HepG2 (cell line): ENCODE measurements around the gene KCNJ14. TPM values are rescaled to one million over a fixed set of nuclear protein-coding genes. Genes with fewer than 3 reads are reported as not detected.

ENCODE experiments used
- BATF2 ChIP-seq: sonication (generic); formaldehyde crosslinking; IDR thresholded peaks from 2 replicates; pipeline ENCODE4 v1.8.0; 2022; ENCODE audit warnings: mild to moderate bottlenecking, missing genetic modification reagents, moderate library complexity
- CREBL2 ChIP-seq: sonication (generic); formaldehyde crosslinking; IDR thresholded peaks from 2 replicates; pipeline ENCODE4 v1.8.1; 2023; ENCODE audit warnings: missing genetic modification reagents, mild to moderate bottlenecking, borderline replicate concordance
- HOXA3 ChIP-seq: sonication (generic); formaldehyde crosslinking; IDR thresholded peaks from 2 replicates; pipeline ENCODE4 v1.5.0; 2020; ENCODE audit warnings: missing genetic modification reagents
- HOXA5 ChIP-seq: sonication (generic); formaldehyde crosslinking; IDR thresholded peaks from 2 replicates; pipeline ENCODE4 v1.4.0; 2020; ENCODE audit warnings: missing genetic modification reagents
- KDM5A ChIP-seq: fragments of 200-600 bp; sonication (generic); IDR thresholded peaks from 2 replicates; pipeline ENCODE4 v1.7.0; 2018; ENCODE audit warnings: antibody characterized with exemption, mild to moderate bottlenecking, low read length, borderline replicate concordance
- MYC ChIP-seq: sonication (generic); formaldehyde crosslinking; IDR thresholded peaks from 2 replicates; pipeline ENCODE4 v1.9.0; 2021; ENCODE audit warnings: missing genetic modification reagents, borderline replicate concordance
- NR3C1 ChIP-seq: sonication (generic); formaldehyde crosslinking; IDR thresholded peaks from 2 replicates; pipeline ENCODE4 v1.4.0; 2020; ENCODE audit warnings: missing genetic modification reagents
- PPARG ChIP-seq: conservative IDR thresholded peaks from 2 replicates; pipeline ENCODE4 v1.6.1; 2016; ENCODE audit warnings: missing biosample characterization, missing genetic modification reagents
- RXRA ChIP-seq: sonication (generic); formaldehyde crosslinking; IDR thresholded peaks from 2 replicates; pipeline ENCODE4 v1.5.1; 2020; ENCODE audit warnings: missing genetic modification reagents
- SRSF4 ChIP-seq: fragments of 200-400 bp; formaldehyde crosslinking; IDR thresholded peaks from one replicate; pipeline ENCODE4 v1.6.1; 2018; ENCODE audit warnings: mild to moderate bottlenecking, low read depth, low read length, moderate library complexity; ENCODE audit not compliant: poor library complexity, severe bottlenecking
- TBL1XR1 ChIP-seq: fragments of 150-350 bp; IDR thresholded peaks from 2 replicates; pipeline ENCODE4 v1.6.1; 2014; ENCODE audit warnings: borderline replicate concordance, low read length; ENCODE audit not compliant: partially characterized antibody
- TEAD2 ChIP-seq: sonication (generic); formaldehyde crosslinking; IDR thresholded peaks from 2 replicates; pipeline ENCODE4 v1.9.0; 2021; ENCODE audit warnings: missing genetic modification reagents
- THAP11 ChIP-seq: IDR thresholded peaks from 2 replicates; pipeline ENCODE4 v1.6.1; 2016; ENCODE audit warnings: missing biosample characterization, missing genetic modification reagents
- TMF1 ChIP-seq: sonication (generic); formaldehyde crosslinking; IDR thresholded peaks from 2 replicates; pipeline ENCODE4 v1.8.1; 2022; ENCODE audit warnings: low read depth, missing genetic modification reagents
- USF2 ChIP-seq, 2 experiments: sonication (generic) in 1 of 2; formaldehyde crosslinking in 1 of 2; IDR thresholded peaks; 2 replicates each; pipeline versions ENCODE4 v1.5.1 to v1.6.1; 2011 to 2020; ENCODE audit warnings: borderline replicate concordance in 1 of 2, low read depth in 1 of 2, low read length in 1 of 2, mild to moderate bottlenecking in 1 of 2, missing genetic modification reagents in 1 of 2, moderate library complexity in 1 of 2
- ZBTB7A ChIP-seq: sonication (generic); formaldehyde crosslinking; IDR thresholded peaks from 2 replicates; pipeline ENCODE4 v1.8.0; 2022; ENCODE audit warnings: mild to moderate bottlenecking, missing genetic modification reagents
- ZFY ChIP-seq: sonication (generic); formaldehyde crosslinking; IDR thresholded peaks from 2 replicates; pipeline ENCODE4 v1.4.0; 2020; ENCODE audit warnings: missing genetic modification reagents
- ZNF136 ChIP-seq: sonication (generic); formaldehyde crosslinking; IDR thresholded peaks from 2 replicates; pipeline ENCODE4 v1.8.1; 2022; ENCODE audit warnings: low read depth, mild to moderate bottlenecking, moderate library complexity, missing genetic modification reagents
- ZNF256 ChIP-seq: sonication (generic); formaldehyde crosslinking; conservative IDR thresholded peaks from 2 replicates; pipeline ENCODE4 v1.4.0; 2020; ENCODE audit warnings: missing genetic modification reagents
- ZNF282 ChIP-seq: fragments of 450-650 bp; IDR thresholded peaks from 2 replicates; pipeline ENCODE4 v1.6.1; 2018; ENCODE audit not compliant: partially characterized antibody
- ZSCAN21 ChIP-seq: sonication (generic); formaldehyde crosslinking; IDR thresholded peaks from 2 replicates; pipeline ENCODE4 v1.8.0; 2022; ENCODE audit warnings: mild to moderate bottlenecking, missing genetic modification reagents, moderate library complexity, borderline replicate concordance
- ZUFSP ChIP-seq: sonication (generic); formaldehyde crosslinking; IDR thresholded peaks from 2 replicates; pipeline ENCODE4 v1.9.0; 2021; ENCODE audit warnings: missing genetic modification reagents, mild to moderate bottlenecking, borderline replicate concordance
- polyA plus RNA-seq, 8 experiments: library from polyadenylated mRNA; depleted of rRNA in 3 of 8; stranded (reverse) in 7 of 8; unstranded in 1 of 8; fragments of >200 nt; fragmentation: Illumina TruSeq in 4 of 8; extraction: Trizol in 4 of 8; gene quantifications; 2 replicates each; pipeline versions ENCODE4 v1.2.1 to v1.2.3, GENCODE V29; 2011 to 2016; ENCODE audit warnings: low read depth in 4 of 8, missing spikeins in 1 of 8, mixed read lengths in 1 of 8; ENCODE audit not compliant: insufficient read depth in 1 of 8
- total RNA-seq, 5 experiments: library from RNA; depleted of rRNA; stranded (reverse); fragments of >200 nt; fragmentation: Illumina TruSeq; extraction: Trizol; gene quantifications; 2 replicates each; pipeline ENCODE4 v1.2.3, GENCODE V29; 2016; ENCODE audit warnings: low read depth in 1 of 5
- TF ChIP-seq, protein P1 (sequence below): sonication (generic); formaldehyde crosslinking; IDR thresholded peaks from 2 replicates; pipeline ENCODE4 v1.5.1; 2020; ENCODE audit warnings: missing genetic modification reagents, mild to moderate bottlenecking, borderline replicate concordance

The KCNJ14 gene
- total and polyA plus RNA-seq, 2 of the 13 experiments (the other 11 are each of a cell fraction or from before 2014, with no cell fraction given), result 0.20 to 0.51 TPM

DNA sequence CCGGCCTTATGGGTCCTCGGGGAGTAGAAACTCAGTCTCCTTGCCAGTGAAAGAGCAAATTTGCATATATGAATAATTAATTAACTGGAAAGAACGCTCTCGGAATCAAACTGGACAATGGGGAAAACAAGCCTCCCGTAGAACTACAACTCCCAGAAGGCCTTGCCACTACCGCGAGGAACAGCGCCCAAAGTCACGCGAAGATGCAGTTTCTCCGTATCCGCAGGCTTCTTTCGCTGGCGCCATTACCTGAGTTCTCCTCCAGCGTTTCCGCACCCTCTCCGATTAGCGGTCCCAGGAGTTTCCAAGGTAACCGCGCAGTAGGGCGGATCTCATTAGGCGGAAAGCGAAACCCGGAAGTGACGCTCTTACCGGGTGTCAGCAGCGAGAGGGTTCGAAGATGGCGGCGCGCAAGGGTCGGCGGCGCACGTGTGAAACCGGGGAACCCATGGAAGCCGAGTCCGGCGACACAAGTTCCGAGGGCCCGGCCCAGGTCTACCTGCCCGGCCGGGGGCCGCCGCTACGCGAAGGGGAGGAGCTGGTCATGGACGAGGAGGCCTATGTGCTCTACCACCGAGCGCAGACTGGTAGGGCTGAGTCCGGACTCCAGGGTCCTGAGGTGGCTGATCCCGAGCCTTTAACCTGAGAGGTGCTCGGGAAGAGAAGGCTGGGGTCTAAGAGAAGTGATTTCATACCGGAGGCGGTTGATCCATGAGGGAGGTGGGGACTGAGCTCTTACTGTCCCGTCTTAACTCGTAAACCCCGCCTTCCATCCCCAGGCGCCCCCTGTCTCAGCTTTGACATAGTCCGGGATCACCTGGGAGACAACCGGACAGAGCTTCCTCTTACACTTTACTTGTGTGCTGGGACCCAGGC is 9.5 kb upstream of the KCNJ14 start, which contains the start of gene GRWD1 (continued):
- TF ChIP-seq USF2 (IDR thresholded peaks at IDR 0.05; ENCODE audit: low read depth, low read length) (no peak), USF2 (CRISPR knock-in tag; IDR thresholded peaks at IDR 0.05; ENCODE audit: borderline replicate concordance) (no peak), HOXA5 (CRISPR knock-in tag) (no peak), PPARG (CRISPR knock-in tag) (no peak), MYC (CRISPR knock-in tag) (peak; percentile 98), TBL1XR1 (no peak), ZNF136 (CRISPR knock-in tag) (no peak), ZUFSP (no peak), RXRA (no peak; the same call in 1 of the 2 replicates), ZSCAN21 (CRISPR knock-in tag) (peak; percentile 44; the same call in 1 of the 2 replicates), THAP11 (CRISPR knock-in tag) (peak; percentile 99), HOXA3 (CRISPR knock-in tag) (peak; percentile 95), TMF1 (CRISPR knock-in tag) (no peak; the same call in 1 of the 2 replicates), CREBL2 (no peak), BATF2 (CRISPR knock-in tag) (no peak), ZFY (CRISPR knock-in tag) (peak; percentile 54; the same call in 1 of the 2 replicates), ZNF282 (no peak), ZNF256 (CRISPR knock-in tag) (0 out of 2 replicates have a peak, but pooled peaks have one; percentile 47), ZBTB7A (CRISPR knock-in tag) (no peak), SRSF4 (no peak), TEAD2 (no peak), KDM5A (peak; percentile 92), NR3C1 (CRISPR knock-in tag) (no peak)
- TF ChIP-seq, protein P1, sequence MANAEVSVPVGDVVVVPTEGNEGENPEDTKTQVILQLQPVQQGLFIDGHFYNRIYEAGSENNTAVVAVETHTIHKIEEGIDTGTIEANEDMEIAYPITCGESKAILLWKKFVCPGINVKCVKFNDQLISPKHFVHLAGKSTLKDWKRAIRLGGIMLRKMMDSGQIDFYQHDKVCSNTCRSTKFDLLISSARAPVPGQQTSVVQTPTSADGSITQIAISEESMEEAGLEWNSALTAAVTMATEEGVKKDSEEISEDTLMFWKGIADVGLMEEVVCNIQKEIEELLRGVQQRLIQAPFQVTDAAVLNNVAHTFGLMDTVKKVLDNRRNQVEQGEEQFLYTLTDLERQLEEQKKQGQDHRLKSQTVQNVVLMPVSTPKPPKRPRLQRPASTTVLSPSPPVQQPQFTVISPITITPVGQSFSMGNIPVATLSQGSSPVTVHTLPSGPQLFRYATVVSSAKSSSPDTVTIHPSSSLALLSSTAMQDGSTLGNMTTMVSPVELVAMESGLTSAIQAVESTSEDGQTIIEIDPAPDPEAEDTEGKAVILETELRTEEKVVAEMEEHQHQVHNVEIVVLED (CRISPR knock-in tag), result peak; percentile 77
